BJ (cell line): ENCODE results near the gene C19orf33. TPM values are rescaled to one million over a fixed set of nuclear protein-coding genes. Genes with fewer than 3 reads are reported as not detected.
"Not testable (repeated sequence)": the region's sequence is repeated elsewhere in the genome, so short reads cannot be mapped to it uniquely, and the experiment has no call there.

Source experiments
- CTCF ChIA-PET: fragments of 350-600 bp; formaldehyde crosslinking; extraction: SDS; loops from one replicate; lab custom pipeline; 2021; ENCODE audit warnings: antibody characterized with exemption, inconsistent platforms; lab: Yijun Ruan, JAX
- POLR2A ChIA-PET: fragments of 300-600 bp; sonication (Branson Sonifier 250); formaldehyde crosslinking; extraction: SDS; loops from one replicate; lab custom pipeline; 2021; ENCODE audit warnings: antibody characterized with exemption; lab: Charles Lee
- DNase-seq: peaks from one replicate; pipeline ENCODE4 v3.0.0-alpha.2; 2011; ENCODE audit warnings: low read depth
- H3K27me3 ChIP-seq: 2 replicates; pipeline ENCODE4 v1.6.0; 2011; ENCODE audit warnings: low read length; ENCODE audit not compliant: control insufficient read depth, insufficient read depth
- H3K36me3 ChIP-seq: 2 replicates; pipeline ENCODE4 v1.5.1; 2011; ENCODE audit warnings: low read length; ENCODE audit not compliant: control insufficient read depth, insufficient read depth
- H3K4me3 ChIP-seq: 2 replicates; pipeline ENCODE4 v1.5.1; 2011; ENCODE audit warnings: low read depth, mild to moderate bottlenecking, control low read depth, low read length
- CTCF ChIP-seq: IDR thresholded peaks from 2 replicates; pipeline ENCODE4 v1.5.1; 2011; ENCODE audit warnings: low read depth, mild to moderate bottlenecking, control low read depth, inconsistent platforms, low read length, moderate library complexity; ENCODE audit not compliant: insufficient read depth
- polyA minus RNA-seq: library from RNA; depleted of rRNA, polyadenylated mRNA; stranded (reverse); fragments of >200 nt; gene quantifications from 2 replicates; pipeline ENCODE4 v1.2.3, GENCODE V29; 2011; rRNA and poly(A)+ RNA removed
- polyA plus RNA-seq: library from polyadenylated mRNA; depleted of rRNA; stranded (reverse); fragments of >200 nt; gene quantifications from 2 replicates; pipeline ENCODE4 v1.2.3, GENCODE V29; 2011; rRNA removed

C19orf33 gene
- polyA plus RNA-seq (0.28 and 0.88 TPM in 2 replicates), polyA minus RNA-seq (not detected in 2 replicates)

GRCh38 chr19:38303517-38304351 is at the start of gene C19orf33:
C19orf33 (plus strand) TSS chr19:38304251; CDS start chr19:38304262, 11 bp downstream.
- Histone ChIP-seq H3K27me3 (no peaks in the 10 kb centered on the region), H3K36me3 (peaks cover 8% of the 10 kb centered on the region), H3K4me3 (no peak within 1 kb of the TSS)
- no peak for TF ChIP-seq CTCF
- ChIA-PET POLR2A (no interaction called here), CTCF (interaction anchor here (0.6 to 1.0 kb wide), 2 partner anchors 33 to 260 kb away, joined by 3 read pairs; no protein-coding TSS in a partner anchor)
- no peak for DNase-seq

- DNase-seq, result no peak
- ChIA-PET POLR2A (no interaction called here), CTCF (interaction anchor here (0.6 to 1.6 kb wide), 7 partner anchors 11 to 291 kb away, joined by 3 to 5 read pairs (median 3); partner anchors contain the start of gene FAM98C)
- Histone ChIP-seq H3K4me3 (no peak overlapping the region; the same call in 1 of the 2 replicates), H3K27me3 (no peaks in the 10 kb centered on the region), H3K36me3 (no peaks in the 10 kb centered on the region)
- TF ChIP-seq CTCF, result no peak
Observed at GRCh38 chr19:38255383-38256014, 48.6 kb upstream of the C19orf33 start.

GRCh38 chr19:38261942-38262341 is 42.1 kb upstream of the C19orf33 start:
- H3K27me3 ChIP-seq, H3K4me3 ChIP-seq, DNase-seq, H3K36me3 ChIP-seq, POLR2A ChIA-PET: not testable (repeated sequence)
- CTCF ChIA-PET, result interaction anchor here (1.4 kb wide), 1 partner anchor 17 kb away, joined by 3 read pairs; no protein-coding TSS in a partner anchor

- DNase-seq, result no peak
- no peak overlapping the region for H3K4me3 ChIP-seq
- POLR2A ChIA-PET, result no interaction called here
- no peak for TF ChIP-seq CTCF
- CTCF ChIA-PET, result no interaction called here
- no peaks in the 10 kb centered on the region for H3K27me3 ChIP-seq
- no peaks in the 10 kb centered on the region for H3K36me3 ChIP-seq
Observed at GRCh38 chr19:38262585-38263268, 41.3 kb upstream of the C19orf33 start.

- POLR2A ChIA-PET, result interaction anchor here (1.1 kb wide), 1 partner anchor 8 kb away, joined by 3 read pairs; no protein-coding TSS in a partner anchor
- Histone ChIP-seq H3K36me3 (no peaks in the 10 kb centered on the region), H3K4me3 (peak overlapping the region; percentile 43), H3K27me3 (no peaks in the 10 kb centered on the region)
- CTCF ChIA-PET, result interaction anchor here (1.1 kb wide), 1 partner anchor 72 kb away, joined by 4 read pairs; the partner anchor contains the start of gene CATSPERG
- DNase-seq, result no peak
- no peak for TF ChIP-seq CTCF
Observed at GRCh38 chr19:38263689-38264485, 40.2 kb upstream of the C19orf33 start.
